Nephron (organoid): Measurements from ENCODE around the gene GNG2.

ENCODE experiments used
- H3K27ac Mint-ChIP-seq, 3 experiments: 2 replicates each; pipeline ENCODE4 v1.8.0; 2020; ENCODE audit warnings: mixed read lengths in 3 of 3, mild to moderate bottlenecking in 2 of 3, moderate library complexity in 1 of 3
- H3K27me3 Mint-ChIP-seq: 2 replicates; pipeline ENCODE4 v1.8.0; 2021; ENCODE audit warnings: low read depth, mild to moderate bottlenecking, moderate library complexity, mixed read lengths
- H3K36me3 Mint-ChIP-seq: 2 replicates; pipeline ENCODE4 v1.8.0; 2020; ENCODE audit warnings: low read depth, mixed read lengths
- H3K4me1 Mint-ChIP-seq: 2 replicates; pipeline ENCODE4 v1.8.0; 2020; ENCODE audit warnings: mixed read lengths
- H3K4me3 Mint-ChIP-seq, 3 experiments: 2 replicates each; pipeline ENCODE4 v1.8.0; 2020; ENCODE audit warnings: mild to moderate bottlenecking in 3 of 3, mixed read lengths in 3 of 3, moderate library complexity in 2 of 3
- H3K9me3 Mint-ChIP-seq: 2 replicates; pipeline ENCODE4 v1.8.0; 2020; ENCODE audit warnings: mixed read lengths
- TF ChIP-seq, protein P1 (sequence below), 3 experiments: fragments of 200-600 bp; sonication (generic); IDR thresholded peaks; one replicate each; pipeline ENCODE4 v1.5.0; 2021; ENCODE audit warnings: antibody characterized with exemption in 3 of 3; ENCODE audit not compliant: unreplicated experiment in 3 of 3

The GNG2 gene

DNA sequence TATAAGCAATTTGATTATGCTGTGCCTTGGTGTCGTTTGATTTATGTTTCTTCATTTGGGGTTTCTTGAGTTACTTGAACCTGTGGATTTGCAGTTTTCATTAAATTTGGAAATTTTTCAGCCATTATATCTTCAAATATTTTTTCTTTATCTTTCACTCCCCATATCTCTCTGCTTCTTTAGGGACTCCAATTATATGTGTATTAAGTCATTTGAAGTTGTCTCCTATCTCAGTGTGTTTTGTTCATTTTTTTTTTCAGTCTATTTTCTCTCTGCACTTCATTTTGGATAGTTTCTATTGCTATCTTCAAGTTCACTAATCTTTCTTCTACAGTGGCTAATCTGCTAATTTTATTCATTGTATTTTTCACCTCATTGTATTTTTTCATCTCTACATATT is 99.5 kb downstream of the GNG2 start:
- Mint-ChIP-seq H3K4me3 (no peak overlapping the region), H3K36me3 (peaks cover 60% of the 10 kb centered on the region), H3K9me3 (peaks cover 36% of the 10 kb centered on the region), H3K27ac (no peak overlapping the region), H3K27me3 (no peaks in the 10 kb centered on the region), H3K4me1 (peaks cover 23% of the 10 kb centered on the region)
- TF ChIP-seq, protein P1, sequence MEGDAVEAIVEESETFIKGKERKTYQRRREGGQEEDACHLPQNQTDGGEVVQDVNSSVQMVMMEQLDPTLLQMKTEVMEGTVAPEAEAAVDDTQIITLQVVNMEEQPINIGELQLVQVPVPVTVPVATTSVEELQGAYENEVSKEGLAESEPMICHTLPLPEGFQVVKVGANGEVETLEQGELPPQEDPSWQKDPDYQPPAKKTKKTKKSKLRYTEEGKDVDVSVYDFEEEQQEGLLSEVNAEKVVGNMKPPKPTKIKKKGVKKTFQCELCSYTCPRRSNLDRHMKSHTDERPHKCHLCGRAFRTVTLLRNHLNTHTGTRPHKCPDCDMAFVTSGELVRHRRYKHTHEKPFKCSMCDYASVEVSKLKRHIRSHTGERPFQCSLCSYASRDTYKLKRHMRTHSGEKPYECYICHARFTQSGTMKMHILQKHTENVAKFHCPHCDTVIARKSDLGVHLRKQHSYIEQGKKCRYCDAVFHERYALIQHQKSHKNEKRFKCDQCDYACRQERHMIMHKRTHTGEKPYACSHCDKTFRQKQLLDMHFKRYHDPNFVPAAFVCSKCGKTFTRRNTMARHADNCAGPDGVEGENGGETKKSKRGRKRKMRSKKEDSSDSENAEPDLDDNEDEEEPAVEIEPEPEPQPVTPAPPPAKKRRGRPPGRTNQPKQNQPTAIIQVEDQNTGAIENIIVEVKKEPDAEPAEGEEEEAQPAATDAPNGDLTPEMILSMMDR (IDR thresholded peaks at IDR 0.05; ENCODE audit: unreplicated experiment in 3 of 3), result no peak

DNA sequence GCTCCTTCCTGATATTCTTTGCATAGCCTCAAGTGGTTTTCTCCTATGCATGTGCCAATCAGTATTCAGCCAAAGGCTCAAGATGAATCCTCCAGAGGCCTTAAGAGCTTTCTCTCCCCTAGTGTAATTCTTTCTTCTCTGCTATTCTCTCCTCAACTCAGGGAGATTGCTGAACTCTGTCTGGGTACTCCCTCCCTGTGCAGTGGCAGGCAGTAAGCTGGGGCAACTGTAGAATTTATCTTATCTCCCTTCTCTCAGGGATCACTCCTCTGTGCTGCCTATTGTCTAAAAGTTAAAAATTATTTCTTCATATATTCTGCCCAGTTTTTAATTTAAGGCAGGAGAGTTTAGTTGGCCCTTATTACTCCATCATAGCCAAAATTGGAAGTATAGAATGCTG is 100.5 kb downstream of the GNG2 start:
- H3K36me3 Mint-ChIP-seq, result peaks cover 57% of the 10 kb centered on the region
- H3K9me3 Mint-ChIP-seq, result peaks cover 36% of the 10 kb centered on the region
- no peaks in the 10 kb centered on the region for H3K27me3 Mint-ChIP-seq
- H3K4me1 Mint-ChIP-seq, result peaks cover 23% of the 10 kb centered on the region
- no peak overlapping the region for H3K4me3 Mint-ChIP-seq
- H3K27ac Mint-ChIP-seq, result no peak overlapping the region
- TF ChIP-seq, protein P1 (IDR thresholded peaks at IDR 0.05; ENCODE audit: unreplicated experiment in 3 of 3), result no peak

- peaks cover 23% of the 10 kb centered on the region for H3K4me1 Mint-ChIP-seq
- peaks cover 26% of the 10 kb centered on the region for H3K9me3 Mint-ChIP-seq
- TF ChIP-seq, protein P1 (IDR thresholded peaks at IDR 0.05; ENCODE audit: unreplicated experiment in 3 of 3), result no peak
- H3K27ac Mint-ChIP-seq, result peak overlapping the region; percentile 92 to 97 (median 93)
- H3K27me3 Mint-ChIP-seq, result no peaks in the 10 kb centered on the region
- H3K4me3 Mint-ChIP-seq, result peak overlapping the region in 1 of 3 experiments; percentile 1
- peaks cover 39% of the 10 kb centered on the region for H3K36me3 Mint-ChIP-seq
These were observed 102.3 kb downstream of the GNG2 start for GRCh38 chr14:51962711-51963110.

DNA sequence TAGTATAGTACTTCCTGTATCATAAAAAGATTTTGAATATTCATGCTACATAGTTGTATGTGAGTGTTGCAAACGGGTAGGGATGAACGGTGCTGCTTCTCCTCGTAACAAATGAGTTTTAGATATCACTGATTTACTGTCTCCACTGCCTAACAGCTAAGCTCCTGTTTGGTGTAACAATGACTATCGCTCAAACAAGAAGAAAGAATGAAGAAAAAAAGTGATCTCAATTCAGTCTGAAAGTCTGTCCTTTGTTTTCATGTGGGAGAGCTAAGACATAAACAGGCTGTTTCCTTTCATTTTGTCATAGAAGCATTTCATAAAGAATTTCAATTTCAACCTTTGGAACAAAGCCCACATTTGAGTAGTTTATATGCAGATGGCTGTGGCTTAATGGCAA is 102.9 kb downstream of the GNG2 start:
- Mint-ChIP-seq H3K36me3 (peaks cover 34% of the 10 kb centered on the region), H3K27me3 (no peaks in the 10 kb centered on the region), H3K9me3 (peaks cover 21% of the 10 kb centered on the region), H3K4me3 (peak overlapping the region; percentile 16 to 75 (median 60)), H3K4me1 (peaks cover 23% of the 10 kb centered on the region), H3K27ac (peak overlapping the region; percentile 92 to 97 (median 93))
- TF ChIP-seq, protein P1 (IDR thresholded peaks at IDR 0.05; ENCODE audit: unreplicated experiment in 3 of 3), result no peak

GRCh38 chr14:51967521-51967920 is 107.1 kb downstream of the GNG2 start:
- Mint-ChIP-seq H3K36me3 (no peaks in the 10 kb centered on the region), H3K4me1 (peaks cover 19% of the 10 kb centered on the region), H3K27ac (no peak overlapping the region), H3K9me3 (no peaks in the 10 kb centered on the region), H3K27me3 (no peaks in the 10 kb centered on the region), H3K4me3 (no peak overlapping the region)
- TF ChIP-seq, protein P1 (IDR thresholded peaks at IDR 0.05; ENCODE audit: unreplicated experiment in 3 of 3), result no peak

- TF ChIP-seq, protein P1 (IDR thresholded peaks at IDR 0.05; ENCODE audit: unreplicated experiment in 3 of 3), result no peak
- H3K27me3 Mint-ChIP-seq, result no peaks in the 10 kb centered on the region
- H3K9me3 Mint-ChIP-seq, result no peaks in the 10 kb centered on the region
- H3K4me3 Mint-ChIP-seq, result no peak overlapping the region
- no peaks in the 10 kb centered on the region for H3K36me3 Mint-ChIP-seq
- no peak overlapping the region for H3K27ac Mint-ChIP-seq
- H3K4me1 Mint-ChIP-seq, result peaks cover 5% of the 10 kb centered on the region
These were observed 109.6 kb downstream of the GNG2 start for GRCh38 chr14:51969852-51970540.
